ENCODE results near the gene ARPIN.
"Not testable (repeated sequence)": the region's sequence is repeated elsewhere in the genome, so short reads cannot be mapped to it uniquely, and the experiment has no call there.

Gene ARPIN

DNA sequence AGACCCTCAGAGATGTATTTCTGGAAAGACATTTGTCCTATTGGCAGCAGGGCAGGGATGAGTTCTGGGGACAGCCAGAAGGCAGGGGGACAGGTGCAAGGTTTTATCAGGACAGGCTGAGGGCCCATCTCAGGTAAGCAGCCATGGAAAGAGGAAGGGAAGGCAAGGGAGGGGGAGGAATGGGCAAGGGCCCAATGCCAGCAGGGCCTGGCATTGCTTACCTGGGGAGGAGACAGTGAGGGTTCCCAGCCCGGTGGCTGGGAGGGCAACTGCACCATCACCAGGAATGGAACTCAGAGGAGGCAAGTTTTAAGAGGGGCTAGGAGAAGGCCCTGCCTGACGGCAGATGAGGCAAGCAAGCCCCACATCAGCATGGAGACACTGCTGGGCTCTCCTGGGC lies 3.1 kb downstream of the ARPIN start:
- DNase-seq: no peak

DNA sequence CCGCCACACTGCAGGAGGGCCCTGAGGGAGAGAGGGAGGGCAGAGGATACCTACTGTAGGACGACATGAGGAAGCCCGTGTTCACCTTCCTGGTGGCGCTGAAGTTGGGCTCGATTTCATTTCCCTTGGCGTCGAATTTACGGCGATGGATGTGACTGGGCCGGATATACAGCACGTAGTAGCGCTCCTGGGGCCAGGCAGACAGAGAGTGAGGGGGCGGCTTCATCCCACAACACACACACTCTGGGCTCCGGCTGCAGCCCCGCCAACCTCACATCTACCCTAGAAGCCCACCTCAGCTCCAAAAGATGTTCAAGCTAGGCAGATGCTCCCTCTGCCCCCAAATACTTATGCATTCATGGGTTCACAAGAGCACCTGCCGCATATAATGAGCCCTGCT lies 4.5 kb downstream of the ARPIN start:
- no peak for DNase-seq

DNA sequence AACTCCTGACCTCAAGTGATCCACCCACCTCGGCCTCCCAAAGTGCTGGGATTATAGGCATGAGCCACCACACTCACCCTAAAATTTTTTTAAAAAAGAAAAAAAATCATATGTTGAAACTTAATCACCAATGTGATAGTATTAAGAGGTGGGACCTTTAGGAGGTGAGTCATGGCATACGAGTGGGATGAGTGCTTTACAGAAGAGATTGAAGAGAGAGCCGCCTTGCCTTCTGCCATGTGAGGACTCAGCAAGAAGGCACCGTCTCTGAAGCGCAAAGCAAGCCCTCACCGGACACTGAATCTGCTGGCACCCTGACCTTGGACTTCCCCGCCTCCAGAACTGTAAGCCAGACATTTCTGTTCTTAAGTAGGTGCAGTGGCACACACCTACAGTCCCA lies 5.5 kb downstream of the ARPIN start:
- DNase-seq: no peak

DNA sequence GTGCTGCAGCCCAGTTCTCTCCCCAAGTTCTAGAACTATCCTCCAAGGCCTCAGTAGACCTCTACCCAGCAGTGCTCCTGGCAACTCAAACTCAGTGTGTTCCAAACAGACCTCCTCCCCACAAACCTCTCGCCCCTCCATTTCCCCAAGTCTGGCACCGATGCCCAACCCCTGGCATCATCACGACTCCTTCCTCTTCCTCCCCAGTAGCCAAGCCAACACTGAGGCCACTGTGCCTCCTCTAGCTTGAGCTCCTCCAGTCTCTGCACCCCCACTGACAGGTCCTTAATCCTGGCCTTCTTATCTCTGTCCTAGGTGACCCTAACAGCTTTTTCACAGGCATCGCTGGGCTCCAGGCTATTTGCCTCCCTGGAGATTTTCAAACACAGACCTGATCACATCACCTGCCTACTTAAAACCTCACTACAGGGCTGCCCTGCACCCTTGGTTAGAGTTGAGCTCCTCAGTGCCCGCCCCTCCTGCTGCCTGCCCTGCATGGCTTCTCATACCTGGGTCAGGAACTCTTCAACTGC lies 6.8 kb downstream of the ARPIN start:
- DNase-seq: no peak

DNA sequence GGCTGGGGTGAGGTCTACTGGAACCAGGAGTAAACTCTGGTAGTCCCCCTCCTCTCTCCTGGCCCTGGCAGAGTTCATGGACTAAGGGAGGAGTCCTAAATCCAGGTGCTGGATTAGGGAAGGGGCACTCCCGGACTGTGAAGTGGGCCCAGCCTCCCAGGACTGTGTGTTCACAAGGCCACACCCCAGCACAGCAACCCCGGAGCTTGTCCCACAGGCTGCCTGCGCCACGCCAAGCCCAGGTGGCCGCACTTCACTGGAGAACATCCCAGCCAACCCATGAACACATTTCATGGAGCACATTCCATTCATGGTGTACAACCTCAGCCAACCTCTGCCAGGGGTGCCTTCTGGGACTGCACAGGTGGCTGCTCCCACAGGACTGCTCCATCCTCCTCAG lies 8.2 kb downstream of the ARPIN start:
- DNase-seq: no peak

DNA sequence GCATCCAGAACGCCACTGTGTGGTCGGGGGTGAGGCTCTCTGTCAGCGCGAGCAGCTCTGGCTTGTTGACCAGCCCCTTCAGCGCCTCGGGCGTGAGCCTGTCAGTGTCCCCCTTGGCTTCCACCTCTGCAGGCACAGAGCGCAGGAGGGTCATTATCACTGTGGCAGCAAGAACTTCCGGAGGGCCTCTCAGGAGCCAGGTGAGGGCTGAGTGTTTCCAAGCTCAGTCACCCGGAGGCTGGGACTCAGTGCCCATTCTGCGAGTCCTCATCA lies 9.0 kb downstream of the ARPIN start:
- DNase-seq: no peak

DNA sequence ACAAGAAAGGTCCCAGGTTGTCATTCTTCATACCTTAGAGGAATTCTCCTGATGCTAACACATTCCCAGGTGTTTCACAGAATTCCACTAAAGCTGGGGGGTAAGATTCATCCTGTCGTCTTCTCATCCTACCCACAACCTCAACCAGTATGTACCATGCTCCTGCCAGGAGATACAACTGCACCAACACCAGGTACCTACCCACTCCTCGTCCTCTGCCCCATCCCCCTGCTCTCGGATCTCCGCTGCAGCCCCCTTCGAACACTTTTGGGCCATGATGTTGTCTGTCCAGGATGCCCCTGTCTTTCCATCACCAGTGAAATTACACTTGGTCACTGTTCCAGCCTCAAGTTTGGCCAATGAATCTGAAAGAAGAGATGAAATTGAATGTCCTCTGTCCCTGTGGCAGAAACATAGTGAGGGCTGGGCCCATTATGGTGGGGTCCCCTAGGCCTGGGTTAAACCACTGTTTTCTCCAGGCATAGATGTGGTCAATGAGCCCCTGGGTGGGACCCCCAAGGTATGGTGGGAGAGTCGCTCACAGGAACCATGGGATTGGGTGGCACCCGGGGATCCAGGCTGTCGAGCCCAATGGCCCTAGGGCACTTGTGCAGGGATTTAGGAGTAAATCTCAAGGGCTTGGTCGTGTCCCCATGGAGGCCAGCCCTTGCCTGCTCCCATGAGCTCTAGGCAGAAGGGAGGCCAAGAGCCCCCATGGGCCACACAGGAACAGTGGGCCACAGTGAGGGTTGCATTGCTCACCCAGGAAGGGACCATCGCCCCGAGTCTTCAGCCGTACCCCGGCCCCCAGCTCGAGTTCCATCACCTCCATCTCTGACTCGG lies 9.5 kb downstream of the ARPIN start:
- DNase-seq: no peak

DNA sequence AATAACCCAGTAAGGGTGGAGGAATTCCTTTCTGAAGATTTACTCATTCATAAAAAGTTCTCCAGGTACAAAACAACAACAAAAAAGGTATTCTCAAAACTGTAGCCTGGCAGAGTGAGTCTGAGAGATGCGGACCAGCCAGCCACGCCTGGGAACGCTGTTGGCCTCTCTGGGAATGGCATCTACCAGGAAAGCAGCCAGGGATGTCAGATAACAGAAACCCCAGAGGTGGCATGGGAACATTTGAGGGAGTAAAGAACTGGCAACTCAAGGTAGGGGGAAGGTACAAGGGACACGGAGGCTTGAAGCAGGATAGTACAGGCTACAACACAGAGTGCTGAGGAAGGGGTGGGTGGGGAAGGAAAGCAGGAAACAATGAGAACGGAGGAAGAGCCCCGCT lies 11.9 kb downstream of the ARPIN start:
- no peak for DNase-seq

DNA sequence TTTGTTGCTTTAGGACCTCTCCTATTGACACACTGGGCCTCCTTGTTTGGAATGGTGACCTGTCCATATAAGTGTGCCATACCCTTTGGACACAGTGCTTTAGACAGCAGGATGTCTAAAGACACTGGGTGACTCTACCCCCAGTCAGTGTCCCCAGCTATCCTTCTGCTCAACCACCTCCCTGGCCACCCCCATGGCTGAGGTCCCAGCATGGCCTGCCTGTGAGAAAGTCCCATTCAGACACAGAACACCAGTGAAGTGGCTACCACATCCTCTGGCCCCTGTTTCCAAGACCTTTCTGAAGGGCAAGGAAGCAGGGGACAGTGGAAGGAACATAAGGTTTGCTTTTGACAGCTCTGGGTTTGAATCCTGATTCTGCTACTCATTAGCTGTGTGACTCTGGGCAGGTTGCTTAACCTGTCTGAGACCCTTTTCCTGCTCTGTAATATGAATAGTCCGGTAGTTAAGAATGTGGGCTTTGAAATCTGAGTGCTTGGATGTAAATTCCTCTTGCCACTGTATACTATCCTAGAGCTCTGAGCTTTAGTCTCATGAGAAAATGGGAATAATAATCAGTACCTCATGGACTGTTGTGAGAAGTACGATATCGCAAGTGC lies 12.7 kb downstream of the ARPIN start:
- no peak for DNase-seq

DNA sequence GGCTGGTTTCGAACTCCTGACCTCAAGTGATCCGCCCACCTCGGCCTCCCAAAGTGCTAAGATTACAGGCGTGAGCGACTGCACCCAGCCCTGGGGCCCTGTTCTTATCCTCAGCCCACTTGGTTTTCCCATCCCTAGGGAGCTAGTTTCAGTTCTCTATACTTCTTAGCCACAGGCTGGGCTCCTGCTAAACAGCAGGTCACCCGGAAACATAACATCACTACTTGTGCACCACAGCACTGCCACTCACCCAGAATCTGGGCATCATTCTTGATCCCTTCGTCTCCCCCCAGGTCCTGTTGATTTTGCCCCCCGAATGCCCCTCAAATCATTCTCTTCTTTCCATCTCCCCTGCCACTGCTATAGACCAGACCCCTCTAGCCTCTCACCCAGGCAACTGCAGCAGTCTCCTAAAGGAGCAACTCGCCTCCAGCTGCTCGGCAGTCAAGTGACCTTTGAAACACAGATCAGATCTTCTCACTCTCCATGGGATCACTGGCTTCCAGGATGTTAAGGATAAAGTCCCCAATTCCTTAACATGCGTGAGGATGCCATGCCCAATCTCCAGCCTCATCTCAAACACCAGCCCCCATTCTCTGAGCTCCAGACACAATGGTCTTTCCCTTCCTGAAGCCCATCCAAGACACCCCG lies 13.3 kb downstream of the ARPIN start:
- no peak for DNase-seq

DNA sequence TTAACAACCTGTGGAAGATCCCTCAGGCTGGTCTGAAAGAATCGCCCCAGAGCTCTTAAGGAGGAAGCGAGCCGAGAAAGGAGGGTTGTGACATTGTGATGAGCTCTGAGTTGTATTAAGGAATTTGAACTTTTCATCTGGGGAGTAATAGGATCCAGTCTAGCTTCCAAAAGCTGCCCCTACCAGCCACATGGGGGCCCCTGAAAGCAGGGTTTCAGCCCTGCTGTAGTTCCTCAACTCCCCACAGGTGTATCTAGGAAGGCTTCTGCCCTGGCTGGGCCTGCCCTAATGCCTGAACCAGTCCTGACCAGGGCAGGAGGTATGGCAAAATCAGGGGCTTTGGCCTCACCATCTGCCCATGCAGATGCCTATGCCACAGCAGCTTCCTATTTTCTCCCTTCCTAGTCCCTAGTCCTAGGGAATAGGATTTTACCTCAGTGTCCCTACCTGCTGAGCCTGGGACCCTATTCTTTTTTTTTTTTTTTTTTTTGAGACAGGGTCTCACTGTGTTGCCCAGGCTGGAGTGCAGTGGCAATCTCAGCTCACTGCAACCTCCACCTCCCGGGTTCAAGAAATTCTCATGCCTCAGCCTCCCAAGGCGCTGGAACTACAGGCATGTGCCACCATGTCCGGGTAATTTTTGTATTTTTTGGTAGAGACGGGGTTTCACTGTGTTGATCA lies 14.0 kb downstream of the ARPIN start:
- peak; percentile 47 to 48 for DNase-seq

DNA sequence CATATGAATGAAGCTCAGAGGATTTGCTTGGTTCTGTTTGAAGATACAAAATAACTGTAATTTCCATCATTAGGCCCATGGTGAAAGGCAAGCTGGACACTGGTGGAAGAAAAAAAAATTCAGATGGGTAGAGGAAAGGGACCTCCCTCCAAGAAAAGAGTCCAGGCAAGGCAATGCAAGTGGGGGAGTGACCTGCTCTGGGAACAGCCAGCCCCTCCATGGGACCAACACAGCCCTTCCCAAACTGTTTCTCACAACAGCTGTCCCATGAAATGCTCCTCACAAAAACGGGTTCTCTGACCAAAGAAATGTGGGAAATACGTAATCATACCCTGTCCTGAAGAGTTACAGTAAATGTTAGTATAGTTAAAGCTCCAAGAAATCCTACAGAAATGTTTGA lies 14.6 kb downstream of the ARPIN start:
- DNase-seq: no peak

DNA sequence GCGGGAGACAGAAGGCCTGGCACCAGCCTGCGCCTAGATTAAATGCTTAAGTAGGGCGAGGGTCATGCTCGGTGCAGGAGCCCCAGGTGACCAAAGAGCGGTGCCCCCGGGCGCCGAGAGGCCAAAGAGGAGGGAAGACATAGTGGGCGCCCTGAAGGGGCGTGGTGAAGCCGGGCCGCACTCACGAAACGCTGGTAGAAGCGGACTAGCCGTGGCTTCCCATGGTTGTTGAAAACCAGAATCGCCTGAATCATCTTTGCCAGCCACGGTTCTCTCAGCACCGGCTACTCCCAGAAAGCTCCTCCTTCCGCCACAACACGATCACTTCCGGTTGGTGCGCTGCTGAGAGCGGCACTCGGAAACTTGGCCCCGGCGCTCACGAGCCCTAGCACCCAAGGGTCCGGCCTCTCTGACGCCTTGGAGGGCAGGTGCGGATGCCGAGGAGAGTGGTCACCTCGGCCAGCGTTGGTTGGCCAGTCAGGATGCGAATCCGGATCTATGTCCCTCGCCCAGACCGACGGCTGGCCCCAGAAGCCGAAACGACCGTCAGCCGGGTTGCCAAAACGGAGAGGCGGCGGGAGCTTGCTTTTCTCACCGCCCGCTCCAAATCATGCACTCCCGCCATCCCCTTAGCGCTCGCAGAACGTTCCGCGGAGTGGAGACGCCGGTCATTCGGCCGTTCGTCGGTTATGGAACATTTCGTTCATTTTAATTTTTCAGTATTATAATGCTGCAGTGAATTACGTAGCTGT lies 18.9 kb downstream of the ARPIN start, which contains the start of gene AP3S2:
TSS of gene AP3S2 (minus strand) at position 299 of the 752 bp plus-strand sequence. CDS start at position 254, 45 bp downstream.
- peak; percentile 87 to 90 for DNase-seq

DNA sequence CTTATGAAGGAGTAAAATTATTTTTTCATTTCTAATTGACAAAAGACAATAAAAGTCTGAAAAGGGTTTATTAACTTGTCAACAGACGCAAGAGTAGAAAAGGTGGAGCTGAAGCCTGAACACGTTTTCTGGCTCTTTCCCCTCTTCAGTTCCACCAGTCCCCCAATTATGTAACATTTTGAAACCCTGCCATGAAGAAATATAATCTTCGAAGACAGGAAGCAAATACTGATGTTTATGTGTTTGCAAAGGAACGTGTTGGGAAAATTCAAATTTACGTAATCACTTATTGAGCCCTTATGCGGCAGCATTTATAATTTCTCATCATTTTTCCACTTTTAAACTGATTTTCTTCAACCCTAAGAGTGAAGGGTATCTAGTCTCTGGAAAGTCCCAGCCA lies 19.7 kb downstream of the ARPIN start:
- DNase-seq: no peak

DNA sequence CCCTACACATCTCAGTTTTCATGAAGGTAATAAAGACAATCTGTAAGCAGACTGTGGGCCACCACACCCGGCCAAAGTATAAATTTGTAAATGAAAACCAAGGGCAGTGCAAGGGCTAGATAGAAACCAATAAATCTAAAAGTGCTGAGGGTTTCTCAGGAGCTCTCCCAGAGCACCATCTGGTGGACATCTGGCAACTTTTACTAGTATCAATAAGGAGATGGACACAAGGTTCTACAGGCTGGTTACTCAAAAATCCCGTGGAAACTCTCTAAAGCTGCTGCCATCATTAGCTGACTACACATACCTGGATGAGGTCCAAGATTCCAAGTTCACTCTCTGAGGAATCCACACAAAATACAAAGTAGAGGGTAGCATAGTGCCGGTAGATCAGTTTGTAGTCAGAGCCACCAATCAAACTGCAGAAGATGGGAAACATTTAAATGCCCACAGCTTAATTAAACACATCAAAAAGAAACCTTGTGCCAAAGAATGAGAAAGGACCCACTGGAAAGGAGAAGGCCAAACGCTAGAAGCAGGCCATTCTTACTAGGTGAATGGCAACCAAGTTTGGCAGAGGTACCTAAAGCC lies 24.4 kb downstream of the ARPIN start:
- peak in 1 of 2 donors; percentile 13 for DNase-seq

DNA sequence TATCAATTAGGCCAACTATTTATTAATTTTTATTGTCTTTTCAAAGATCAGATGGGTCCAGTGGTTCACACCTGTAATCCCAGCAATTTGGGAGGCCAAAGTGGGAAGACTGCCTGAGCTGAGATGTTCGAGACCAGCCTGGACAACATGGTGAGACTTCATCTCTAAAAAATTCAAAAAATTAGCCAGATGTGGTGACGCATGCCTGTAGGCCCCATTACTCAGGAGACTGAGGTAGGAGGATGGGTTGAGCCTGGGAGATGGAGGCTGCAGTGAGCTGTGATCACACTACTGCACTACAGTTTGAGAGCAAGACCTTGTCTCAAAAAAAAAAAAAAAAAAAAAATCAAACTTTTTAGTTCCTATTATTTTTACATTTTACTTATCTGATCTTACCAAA lies 27.1 kb downstream of the ARPIN start:
- DNase-seq: no peak

DNA sequence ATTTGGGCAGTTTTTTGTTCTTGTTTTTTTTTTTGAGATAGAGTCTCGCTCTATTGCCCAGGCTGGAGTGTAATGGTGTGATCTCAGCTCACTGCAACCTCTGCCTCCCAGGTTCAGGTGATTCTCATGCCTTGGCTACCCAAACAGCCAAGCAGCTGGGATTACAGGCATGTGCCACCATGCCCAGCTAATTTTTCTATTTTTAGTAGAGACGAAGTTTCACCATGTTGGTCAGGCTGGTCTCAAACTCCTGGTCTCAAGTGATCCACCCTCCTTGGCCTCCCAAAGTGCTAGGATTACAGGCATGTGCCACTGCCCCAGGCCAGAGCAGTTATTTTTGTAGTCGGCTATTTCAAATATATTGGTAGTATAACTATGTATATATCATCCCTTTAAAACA lies 27.6 kb downstream of the ARPIN start:
- not testable (repeated sequence) for DNase-seq

DNA sequence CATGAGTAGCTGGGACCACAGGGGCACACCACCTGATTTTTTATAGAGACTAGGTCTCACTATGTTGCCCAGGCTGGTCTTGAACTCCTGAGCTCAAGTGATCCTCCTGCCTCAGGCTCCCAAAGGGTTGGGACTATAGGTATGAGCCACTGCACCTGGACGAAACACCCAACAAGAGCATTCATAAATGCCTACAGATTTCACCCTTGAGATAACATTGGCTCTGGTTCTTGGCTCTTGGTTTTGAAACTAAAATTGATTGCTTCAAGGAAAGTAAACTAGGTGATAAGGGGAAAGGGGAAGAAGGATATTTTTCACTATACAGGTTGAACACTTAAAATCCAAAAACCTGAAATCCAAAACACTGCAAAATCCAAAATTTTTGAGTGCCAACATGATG lies 29.2 kb downstream of the ARPIN start:
- no peak for DNase-seq

DNA sequence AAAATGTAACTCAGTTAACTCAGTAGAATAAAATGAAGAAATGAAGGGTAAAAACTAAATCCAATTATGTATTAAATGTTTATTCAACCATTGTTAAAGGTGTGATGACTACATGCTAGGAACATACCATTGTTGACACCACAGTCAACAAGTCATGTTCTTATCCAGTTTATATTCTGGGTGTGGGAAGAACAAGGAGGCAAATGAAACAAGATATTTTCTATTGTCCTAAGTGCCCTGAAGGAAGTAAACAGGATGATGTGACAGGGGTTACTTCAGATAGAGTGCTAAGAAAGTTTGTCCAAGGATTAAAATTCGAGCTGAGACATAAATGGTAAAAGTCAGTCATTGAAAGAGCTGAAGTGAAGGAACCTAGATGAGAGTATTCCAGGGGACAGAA lies 32.0 kb downstream of the ARPIN start:
- DNase-seq: no peak

DNA sequence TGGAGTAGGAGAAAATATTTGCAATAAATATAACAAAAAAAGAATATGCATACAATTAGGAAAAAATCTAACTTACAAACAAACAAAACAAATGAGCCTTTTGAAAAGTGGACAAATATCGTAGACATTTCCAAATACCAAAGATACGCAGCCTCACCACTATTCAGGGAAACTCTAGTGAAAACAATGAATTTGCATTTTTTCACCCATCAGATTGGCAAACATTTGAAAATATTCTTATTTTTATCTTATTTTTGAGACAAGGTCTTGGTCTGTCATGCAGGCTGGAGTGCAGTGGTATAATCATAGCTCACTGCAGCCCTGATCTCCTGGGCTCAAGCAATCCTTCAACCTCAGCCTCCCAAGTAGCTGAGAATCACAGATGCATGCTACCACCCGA lies 34.4 kb downstream of the ARPIN start:
- DNase-seq: no peak

DNA sequence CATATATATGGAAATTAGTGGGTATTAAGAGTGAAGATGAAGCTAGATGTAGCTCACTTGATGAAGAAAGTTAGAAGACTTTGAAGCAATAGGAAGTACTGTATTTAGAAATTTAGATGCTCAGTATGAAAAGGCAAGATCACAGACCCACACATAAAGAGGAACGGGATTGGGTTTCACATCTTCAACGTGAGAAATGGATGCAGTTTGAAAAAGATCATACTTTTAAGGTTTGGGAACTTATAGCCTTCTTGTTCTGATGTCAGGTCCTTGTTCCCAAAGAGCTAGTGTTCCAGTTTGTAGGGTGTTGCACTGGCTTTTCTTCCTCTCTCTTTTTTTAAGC lies 35.7 kb downstream of the ARPIN start:
- DNase-seq: no peak

DNA sequence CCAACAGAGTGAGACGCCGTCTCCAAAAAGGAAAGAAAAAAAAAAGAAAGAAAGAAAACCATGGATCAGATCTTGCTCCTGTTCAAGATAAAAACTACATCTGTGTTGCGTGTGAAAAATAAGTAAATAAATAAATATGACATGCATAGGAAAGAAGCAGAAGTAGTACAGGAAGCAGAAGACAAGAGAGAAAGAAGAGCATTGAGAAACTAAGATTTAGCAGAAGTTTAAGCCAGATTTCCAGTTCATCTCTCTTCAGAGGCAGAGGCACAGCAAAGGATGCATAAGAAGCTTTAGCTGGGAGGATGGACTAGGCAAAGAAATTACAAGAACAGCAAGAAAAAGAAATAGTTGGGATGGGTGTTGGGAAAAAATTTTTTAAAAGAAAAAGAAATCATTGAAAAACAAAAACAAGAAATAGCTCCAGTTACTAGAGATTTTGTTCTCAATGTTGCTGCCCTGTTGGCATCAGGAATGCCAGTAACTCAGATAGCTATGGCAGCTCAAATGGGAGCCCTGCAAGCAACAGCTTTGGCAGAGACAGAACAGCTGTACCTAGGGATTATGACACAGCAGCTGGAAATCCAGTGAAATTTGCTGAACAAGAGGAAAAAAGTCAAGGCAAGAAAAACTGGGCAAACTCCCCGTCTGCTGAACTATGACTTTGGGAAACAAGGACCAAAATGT lies 36.2 kb downstream of the ARPIN start:
- no peak for DNase-seq

All from CD4-positive, alpha-beta T cell treated with Interleukin-1 beta for 1 hour (primary cell).